Measurements from ENCODE around the gene CARM1. TPM values are rescaled to one million over a fixed set of nuclear protein-coding genes. Genes with fewer than 3 reads are reported as not detected.

CARM1 gene
- total and polyA plus RNA-seq, 2 experiments from 2014 or later = 43.3 to 118 TPM

GRCh38 chr19:10946958-10947657, 75.8 kb downstream of the CARM1 start (continued):
- TF ChIP-seq, protein P1, sequence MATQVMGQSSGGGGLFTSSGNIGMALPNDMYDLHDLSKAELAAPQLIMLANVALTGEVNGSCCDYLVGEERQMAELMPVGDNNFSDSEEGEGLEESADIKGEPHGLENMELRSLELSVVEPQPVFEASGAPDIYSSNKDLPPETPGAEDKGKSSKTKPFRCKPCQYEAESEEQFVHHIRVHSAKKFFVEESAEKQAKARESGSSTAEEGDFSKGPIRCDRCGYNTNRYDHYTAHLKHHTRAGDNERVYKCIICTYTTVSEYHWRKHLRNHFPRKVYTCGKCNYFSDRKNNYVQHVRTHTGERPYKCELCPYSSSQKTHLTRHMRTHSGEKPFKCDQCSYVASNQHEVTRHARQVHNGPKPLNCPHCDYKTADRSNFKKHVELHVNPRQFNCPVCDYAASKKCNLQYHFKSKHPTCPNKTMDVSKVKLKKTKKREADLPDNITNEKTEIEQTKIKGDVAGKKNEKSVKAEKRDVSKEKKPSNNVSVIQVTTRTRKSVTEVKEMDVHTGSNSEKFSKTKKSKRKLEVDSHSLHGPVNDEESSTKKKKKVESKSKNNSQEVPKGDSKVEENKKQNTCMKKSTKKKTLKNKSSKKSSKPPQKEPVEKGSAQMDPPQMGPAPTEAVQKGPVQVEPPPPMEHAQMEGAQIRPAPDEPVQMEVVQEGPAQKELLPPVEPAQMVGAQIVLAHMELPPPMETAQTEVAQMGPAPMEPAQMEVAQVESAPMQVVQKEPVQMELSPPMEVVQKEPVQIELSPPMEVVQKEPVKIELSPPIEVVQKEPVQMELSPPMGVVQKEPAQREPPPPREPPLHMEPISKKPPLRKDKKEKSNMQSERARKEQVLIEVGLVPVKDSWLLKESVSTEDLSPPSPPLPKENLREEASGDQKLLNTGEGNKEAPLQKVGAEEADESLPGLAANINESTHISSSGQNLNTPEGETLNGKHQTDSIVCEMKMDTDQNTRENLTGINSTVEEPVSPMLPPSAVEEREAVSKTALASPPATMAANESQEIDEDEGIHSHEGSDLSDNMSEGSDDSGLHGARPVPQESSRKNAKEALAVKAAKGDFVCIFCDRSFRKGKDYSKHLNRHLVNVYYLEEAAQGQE (IDR thresholded peaks at IDR 0.05; ENCODE audit: unreplicated experiment) = no peak
- TF ChIP-seq JUNB (IDR thresholded peaks at IDR 0.05; ENCODE audit: unreplicated experiment) (no peak), CREB1 (CRISPR knock-in tag; IDR thresholded peaks at IDR 0.05; ENCODE audit: low read depth) (no peak), EZH2phosphoT487 (IDR thresholded peaks at IDR 0.05; ENCODE audit: unreplicated experiment) (no peak), ETS1 (IDR thresholded peaks at IDR 0.05) (no peak), POLR2AphosphoS5 (IDR thresholded peaks at IDR 0.05; ENCODE audit: low read depth) (no peak)

DNA sequence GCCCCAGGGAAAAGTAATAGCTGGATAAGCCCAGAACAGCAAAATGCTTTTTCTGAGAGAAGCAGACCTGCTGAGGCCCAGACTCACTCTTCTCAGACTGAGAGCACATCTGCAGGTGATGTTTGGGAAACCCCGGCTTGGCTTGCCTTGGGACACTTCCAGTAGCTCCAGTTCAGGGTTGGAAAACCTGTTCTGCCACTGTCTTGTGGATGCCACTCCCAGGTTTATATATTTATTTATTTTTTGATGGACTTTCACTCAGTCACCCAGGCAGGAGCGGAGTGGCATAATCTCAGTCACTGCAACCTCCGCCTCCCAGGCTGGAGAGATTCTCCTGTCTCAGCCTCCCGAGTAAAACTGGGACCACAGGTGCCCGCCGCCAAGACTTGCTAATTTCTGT, 81.5 kb downstream of the CARM1 start:
- Mint-ChIP-seq H3K9me3 (no peaks in the 10 kb centered on the region; the same call in 2 of the 3 replicates), H3K4me3 (no peak overlapping the region), H3K4me1 (no peaks in the 10 kb centered on the region; the same call in 2 of the 3 replicates), H3K27me3 (ENCODE audit: insufficient read depth, low read depth, poor library complexity) (peaks cover 2% of the 10 kb centered on the region), H3K36me3 (ENCODE audit: low read depth) (no peaks in the 10 kb centered on the region; the same call in 2 of the 3 replicates), H3K27ac (no peak overlapping the region)
- Histone ChIP-seq H3K27me3 (ENCODE audit: insufficient read depth) (no peaks in the 10 kb centered on the region), H3F3A (replicated peaks; ENCODE audit: low read depth) (no peaks in the 10 kb centered on the region), H3K36me3 (ENCODE audit: insufficient read depth) (no peaks in the 10 kb centered on the region), H3K79me2 (replicated peaks; ENCODE audit: insufficient read depth) (no peaks in the 10 kb centered on the region), H3K27ac (ENCODE audit: low read depth) (no peak overlapping the region), H3K4me2 (no peak overlapping the region), H2AFZ (no peak overlapping the region), H4K20me1 (replicated peaks; ENCODE audit: insufficient read depth) (no peaks in the 10 kb centered on the region), H3K4me3 (no peak overlapping the region), H3K9me2 (ENCODE audit: insufficient read depth) (no peaks in the 10 kb centered on the region), H3K4me1 (ENCODE audit: insufficient read depth) (no peaks in the 10 kb centered on the region)
- no peak for DNase-seq (ENCODE audit: low spot score)
- ATAC-seq = no peak
- TF ChIP-seq STAT1 (IDR thresholded peaks at IDR 0.05; ENCODE audit: unreplicated experiment) (no peak), ZNF331 (CRISPR knock-in tag; IDR thresholded peaks at IDR 0.05; ENCODE audit: low read depth) (no peak), ZNF462 (CRISPR knock-in tag; IDR thresholded peaks at IDR 0.05) (no peak), EZH2phosphoT487 (IDR thresholded peaks at IDR 0.05; ENCODE audit: unreplicated experiment) (no peak), POLR2AphosphoS5 (IDR thresholded peaks at IDR 0.05; ENCODE audit: low read depth) (no peak), ETS1 (IDR thresholded peaks at IDR 0.05) (no peak)
- TF ChIP-seq, protein P2, sequence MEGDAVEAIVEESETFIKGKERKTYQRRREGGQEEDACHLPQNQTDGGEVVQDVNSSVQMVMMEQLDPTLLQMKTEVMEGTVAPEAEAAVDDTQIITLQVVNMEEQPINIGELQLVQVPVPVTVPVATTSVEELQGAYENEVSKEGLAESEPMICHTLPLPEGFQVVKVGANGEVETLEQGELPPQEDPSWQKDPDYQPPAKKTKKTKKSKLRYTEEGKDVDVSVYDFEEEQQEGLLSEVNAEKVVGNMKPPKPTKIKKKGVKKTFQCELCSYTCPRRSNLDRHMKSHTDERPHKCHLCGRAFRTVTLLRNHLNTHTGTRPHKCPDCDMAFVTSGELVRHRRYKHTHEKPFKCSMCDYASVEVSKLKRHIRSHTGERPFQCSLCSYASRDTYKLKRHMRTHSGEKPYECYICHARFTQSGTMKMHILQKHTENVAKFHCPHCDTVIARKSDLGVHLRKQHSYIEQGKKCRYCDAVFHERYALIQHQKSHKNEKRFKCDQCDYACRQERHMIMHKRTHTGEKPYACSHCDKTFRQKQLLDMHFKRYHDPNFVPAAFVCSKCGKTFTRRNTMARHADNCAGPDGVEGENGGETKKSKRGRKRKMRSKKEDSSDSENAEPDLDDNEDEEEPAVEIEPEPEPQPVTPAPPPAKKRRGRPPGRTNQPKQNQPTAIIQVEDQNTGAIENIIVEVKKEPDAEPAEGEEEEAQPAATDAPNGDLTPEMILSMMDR (conservative IDR thresholded peaks at IDR 0.05; ENCODE audit: low read depth in 2 of 2) = no peak
